ENCODE data around the gene KIR3DL3. TPM values are rescaled to one million over a fixed set of nuclear protein-coding genes. Genes with fewer than 3 reads are reported as not detected.
"Not testable (repeated sequence)": the region's sequence is repeated elsewhere in the genome, so short reads cannot be mapped to it uniquely, and the experiment has no call there.

Gene KIR3DL3
- polyA plus RNA-seq, 1 experiment: not detected

DNA sequence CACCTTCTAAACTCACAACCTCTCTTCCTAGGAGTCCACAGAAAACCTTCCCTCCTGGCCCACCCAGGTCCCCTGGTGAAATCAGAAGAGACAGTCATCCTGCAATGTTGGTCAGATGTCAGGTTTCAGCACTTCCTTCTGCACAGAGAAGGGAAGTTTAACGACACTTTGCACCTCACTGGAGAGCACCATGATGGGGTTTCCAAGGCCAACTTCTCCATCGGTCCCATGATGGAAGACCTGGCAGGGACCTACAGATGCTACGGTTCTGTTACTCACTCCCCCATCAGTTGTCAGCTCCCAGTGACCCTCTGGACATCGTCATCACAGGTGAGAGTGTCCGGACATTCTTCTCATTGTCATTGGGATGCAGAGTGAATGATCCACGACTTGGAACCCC, 34.3 kb downstream of the KIR3DL3 start:
- POLR2A ChIA-PET; H3K4me3 ChIP-seq (ENCODE audit: low read depth, low read length); H3K27me3 ChIP-seq (ENCODE audit: control insufficient read depth, insufficient read depth, low read length); H3K36me3 ChIP-seq (ENCODE audit: control insufficient read depth, insufficient read depth, low read length); CTCF ChIA-PET; DNase-seq (ENCODE audit: low read depth): not testable (repeated sequence)

DNA sequence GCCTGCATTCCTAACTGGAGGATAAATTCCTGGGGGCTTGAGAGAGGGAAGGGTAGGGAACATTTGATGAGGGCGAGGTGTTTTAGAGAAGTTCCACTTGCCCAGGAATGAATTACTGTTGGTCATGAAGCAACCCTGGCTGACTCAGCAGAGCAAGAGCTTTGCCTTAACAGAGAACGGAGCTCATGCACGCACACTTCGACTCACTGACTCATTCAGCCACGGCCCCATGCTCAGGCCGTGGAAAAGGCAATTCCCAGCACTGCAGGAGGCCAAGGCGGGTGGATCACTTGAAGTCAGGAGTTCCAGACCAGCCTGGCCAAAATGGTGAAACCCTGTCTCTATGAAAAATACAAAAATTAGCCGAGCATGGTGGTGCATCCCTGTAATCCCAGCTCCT, 40.0 kb downstream of the KIR3DL3 start:
- H3K27me3 ChIP-seq (ENCODE audit: control insufficient read depth, insufficient read depth, low read length); DNase-seq (ENCODE audit: low read depth); H3K36me3 ChIP-seq (ENCODE audit: control insufficient read depth, insufficient read depth, low read length); H3K4me3 ChIP-seq (ENCODE audit: low read depth, low read length); POLR2A ChIA-PET; CTCF ChIA-PET: not testable (repeated sequence)

DNA sequence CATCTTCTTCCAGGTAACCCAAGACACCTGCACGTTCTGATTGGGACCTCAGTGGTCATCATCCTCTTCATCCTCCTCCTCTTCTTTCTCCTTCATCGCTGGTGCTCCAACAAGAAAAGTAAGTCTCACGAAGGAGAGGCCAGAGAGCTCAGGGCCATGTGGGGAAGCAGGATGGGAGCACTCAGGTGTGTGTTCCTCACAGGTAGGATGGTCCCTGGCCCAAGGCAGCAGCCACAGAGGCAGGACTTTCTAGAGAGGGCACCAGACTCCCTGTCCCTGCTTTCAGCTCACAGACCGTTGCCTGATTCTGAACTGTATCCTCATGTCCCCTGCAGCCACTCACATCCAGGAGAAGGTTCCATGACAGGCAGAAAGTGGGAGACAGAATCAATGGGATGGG, 42.2 kb downstream of the KIR3DL3 start:
- H3K27me3 ChIP-seq (ENCODE audit: control insufficient read depth, insufficient read depth, low read length); H3K4me3 ChIP-seq (ENCODE audit: low read depth, low read length); DNase-seq (ENCODE audit: low read depth); CTCF ChIA-PET; H3K36me3 ChIP-seq (ENCODE audit: control insufficient read depth, insufficient read depth, low read length); POLR2A ChIA-PET: not testable (repeated sequence)

DNA sequence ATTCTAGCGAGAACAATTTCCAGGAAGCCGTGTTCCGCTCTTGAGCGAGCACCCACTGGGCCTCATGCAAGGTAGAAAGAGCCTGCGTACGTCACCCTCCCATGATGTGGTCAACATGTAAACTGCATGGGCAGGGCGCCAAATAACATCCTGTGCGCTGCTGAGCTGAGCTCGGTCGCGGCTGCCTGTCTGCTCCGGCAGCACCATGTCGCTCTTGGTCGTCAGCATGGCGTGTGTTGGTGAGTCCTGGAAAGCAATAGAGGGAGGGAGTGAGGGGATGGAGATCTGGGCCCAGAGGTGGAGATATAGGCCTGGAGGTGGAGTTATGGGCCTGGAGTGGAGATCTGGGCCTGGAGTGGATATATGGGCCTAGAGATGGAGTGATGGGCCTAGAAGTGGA, 45.4 kb downstream of the KIR3DL3 start, which contains the start of gene KIR2DL1:
Gene KIR2DL1, plus strand, starts transcription at position 148 of the 400 bp plus-strand sequence. Its CDS starts 58 bp downstream, at position 206.
- H3K36me3 ChIP-seq (ENCODE audit: control insufficient read depth, insufficient read depth, low read length); CTCF ChIA-PET; H3K4me3 ChIP-seq (ENCODE audit: low read depth, low read length); POLR2A ChIA-PET; DNase-seq (ENCODE audit: low read depth); H3K27me3 ChIP-seq (ENCODE audit: control insufficient read depth, insufficient read depth, low read length): not testable (repeated sequence)

DNA sequence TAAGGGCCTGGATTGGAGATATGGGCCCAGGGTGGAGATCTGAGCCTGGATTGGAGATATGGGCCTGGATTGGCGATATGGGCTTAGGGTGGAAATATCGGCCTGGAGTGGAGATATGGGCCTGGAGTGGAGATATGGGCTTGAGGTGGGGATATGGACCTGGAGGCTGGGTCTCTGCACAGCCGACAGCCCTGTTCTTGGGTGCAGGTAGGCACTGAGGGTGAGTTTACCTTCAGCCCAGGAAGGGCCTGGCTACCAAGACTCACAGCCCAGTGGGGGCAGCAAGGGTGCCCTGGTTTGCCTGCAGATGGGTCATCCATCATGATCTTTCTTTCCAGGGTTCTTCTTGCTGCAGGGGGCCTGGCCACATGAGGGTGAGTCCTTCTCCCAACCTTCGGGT, 46.3 kb downstream of the KIR3DL3 start:
- CTCF ChIA-PET; H3K4me3 ChIP-seq (ENCODE audit: low read depth, low read length); DNase-seq (ENCODE audit: low read depth); H3K36me3 ChIP-seq (ENCODE audit: control insufficient read depth, insufficient read depth, low read length); H3K27me3 ChIP-seq (ENCODE audit: control insufficient read depth, insufficient read depth, low read length); POLR2A ChIA-PET: not testable (repeated sequence)

DNA sequence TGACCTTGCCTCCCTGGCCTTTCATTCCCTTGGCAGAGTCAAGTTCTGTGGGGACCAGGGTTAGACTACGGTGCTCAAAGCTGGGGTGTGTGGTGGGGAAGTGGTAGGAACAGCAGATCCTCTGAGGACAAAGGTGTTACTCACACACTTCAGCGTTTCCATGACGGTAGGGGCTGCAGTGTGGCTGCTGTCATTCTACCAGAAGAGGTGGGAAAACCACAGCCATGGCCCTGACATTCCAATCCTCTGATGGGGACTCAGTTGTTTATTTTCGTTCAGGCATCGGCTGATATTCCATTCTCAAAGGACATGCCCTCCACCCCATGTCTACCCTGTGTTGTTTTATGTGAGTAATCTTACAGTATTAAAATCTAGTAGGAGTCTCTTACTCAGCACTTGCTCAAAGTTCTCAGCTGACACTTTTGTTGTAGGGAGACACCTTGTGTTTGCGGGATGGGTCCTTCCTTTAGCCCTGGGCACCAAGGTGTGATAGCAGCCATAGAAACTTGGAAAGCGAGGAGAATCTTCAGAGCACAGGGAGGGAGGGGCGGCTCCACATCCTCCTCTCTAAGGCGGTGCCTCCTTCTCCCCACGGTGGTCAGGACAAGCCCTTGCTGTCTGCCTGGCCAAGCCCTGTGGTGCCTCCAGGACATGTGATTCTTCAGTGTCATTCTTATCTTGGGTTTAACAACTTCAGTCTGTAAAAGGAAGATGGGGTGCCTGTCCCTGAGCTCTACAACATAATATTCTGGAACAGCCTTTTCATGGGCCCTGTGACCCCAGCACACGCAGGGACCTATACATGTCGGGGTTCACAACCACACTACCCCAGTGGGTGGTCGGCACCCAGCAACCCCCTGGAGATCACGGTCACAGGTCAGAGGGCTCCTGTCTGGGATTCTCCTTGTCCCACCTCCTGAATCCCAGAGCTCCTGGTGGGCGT, 47.0 kb downstream of the KIR3DL3 start:
- POLR2A ChIA-PET: not testable (repeated sequence)

DNA sequence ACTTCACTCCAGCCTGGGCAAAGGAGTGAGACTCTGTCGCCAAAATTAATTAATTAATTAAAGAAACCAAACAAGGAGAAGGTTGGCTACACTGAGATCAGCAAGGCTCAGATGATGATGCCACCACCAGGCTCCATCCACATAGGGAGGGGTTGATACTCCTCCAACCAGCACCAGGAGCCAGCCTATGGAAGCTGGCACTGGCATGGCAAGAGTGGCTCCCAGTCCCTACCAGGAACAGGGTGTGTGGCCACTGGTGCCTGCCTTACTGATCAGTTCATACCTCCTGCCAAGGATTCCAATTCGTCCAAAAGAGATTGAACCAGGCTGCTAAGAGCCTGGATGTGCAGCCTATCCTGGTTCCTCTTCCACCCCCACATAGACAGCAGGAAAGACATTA, 48.4 kb downstream of the KIR3DL3 start:
- H3K4me3 ChIP-seq (ENCODE audit: low read depth, low read length); DNase-seq (ENCODE audit: low read depth); POLR2A ChIA-PET; CTCF ChIA-PET; H3K36me3 ChIP-seq (ENCODE audit: control insufficient read depth, insufficient read depth, low read length); H3K27me3 ChIP-seq (ENCODE audit: control insufficient read depth, insufficient read depth, low read length): not testable (repeated sequence)

More for the DNA sequence above, 47.0 kb downstream of the KIR3DL3 start:
- H3K36me3 ChIP-seq (ENCODE audit: control insufficient read depth, insufficient read depth, low read length); H3K27me3 ChIP-seq (ENCODE audit: control insufficient read depth, insufficient read depth, low read length); H3K4me3 ChIP-seq (ENCODE audit: low read depth, low read length); CTCF ChIA-PET; DNase-seq (ENCODE audit: low read depth): not testable (repeated sequence)

DNA sequence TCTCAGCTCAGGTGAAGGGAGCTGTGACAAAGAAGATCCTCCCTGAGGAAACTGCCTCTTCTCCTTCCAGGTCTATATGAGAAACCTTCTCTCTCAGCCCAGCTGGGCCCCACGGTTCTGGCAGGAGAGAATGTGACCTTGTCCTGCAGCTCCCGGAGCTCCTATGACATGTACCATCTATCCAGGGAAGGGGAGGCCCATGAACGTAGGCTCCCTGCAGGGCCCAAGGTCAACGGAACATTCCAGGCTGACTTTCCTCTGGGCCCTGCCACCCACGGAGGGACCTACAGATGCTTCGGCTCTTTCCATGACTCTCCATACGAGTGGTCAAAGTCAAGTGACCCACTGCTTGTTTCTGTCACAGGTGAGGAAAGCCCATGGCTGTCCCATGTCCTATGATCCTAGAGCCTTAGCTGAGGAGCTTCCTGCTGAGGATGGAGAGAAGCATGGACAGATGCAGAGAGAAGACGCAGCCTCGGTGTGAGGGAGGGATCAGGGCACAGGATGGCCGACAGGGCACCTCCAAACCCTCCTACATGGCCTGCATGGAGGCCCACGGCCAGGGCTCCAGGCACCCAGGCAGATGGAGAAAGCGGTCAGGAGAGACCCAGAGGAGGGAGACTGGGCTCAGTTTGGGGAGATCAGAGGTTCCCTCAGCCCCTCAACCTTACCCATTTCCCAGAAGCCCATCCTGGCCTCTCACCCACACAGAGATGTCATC, 51.0 kb downstream of the KIR3DL3 start:
- H3K4me3 ChIP-seq (ENCODE audit: low read depth, low read length); H3K27me3 ChIP-seq (ENCODE audit: control insufficient read depth, insufficient read depth, low read length); H3K36me3 ChIP-seq (ENCODE audit: control insufficient read depth, insufficient read depth, low read length); DNase-seq (ENCODE audit: low read depth); CTCF ChIA-PET; POLR2A ChIA-PET: not testable (repeated sequence)

DNA sequence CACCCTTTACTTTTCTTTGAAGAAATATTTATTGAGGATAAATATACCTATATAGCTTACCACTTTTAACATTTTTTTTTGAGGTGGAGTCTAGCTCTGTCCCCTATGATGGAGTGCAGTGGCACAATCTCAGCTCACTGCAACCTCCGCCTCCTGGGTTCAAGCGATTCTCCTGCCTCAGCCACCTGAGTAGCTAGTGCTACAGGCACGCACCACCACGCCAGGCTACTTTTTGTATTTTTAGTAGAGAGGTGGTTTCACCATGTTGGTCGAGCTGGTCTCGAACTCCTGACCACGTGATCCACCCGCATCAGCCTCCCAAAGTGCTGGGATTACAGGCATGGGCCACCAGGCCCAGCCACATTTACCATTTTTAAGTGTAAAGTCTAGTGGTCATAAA, 51.6 kb downstream of the KIR3DL3 start:
- POLR2A ChIA-PET; H3K36me3 ChIP-seq (ENCODE audit: control insufficient read depth, insufficient read depth, low read length); H3K4me3 ChIP-seq (ENCODE audit: low read depth, low read length); CTCF ChIA-PET; DNase-seq (ENCODE audit: low read depth); H3K27me3 ChIP-seq (ENCODE audit: control insufficient read depth, insufficient read depth, low read length): not testable (repeated sequence)

DNA sequence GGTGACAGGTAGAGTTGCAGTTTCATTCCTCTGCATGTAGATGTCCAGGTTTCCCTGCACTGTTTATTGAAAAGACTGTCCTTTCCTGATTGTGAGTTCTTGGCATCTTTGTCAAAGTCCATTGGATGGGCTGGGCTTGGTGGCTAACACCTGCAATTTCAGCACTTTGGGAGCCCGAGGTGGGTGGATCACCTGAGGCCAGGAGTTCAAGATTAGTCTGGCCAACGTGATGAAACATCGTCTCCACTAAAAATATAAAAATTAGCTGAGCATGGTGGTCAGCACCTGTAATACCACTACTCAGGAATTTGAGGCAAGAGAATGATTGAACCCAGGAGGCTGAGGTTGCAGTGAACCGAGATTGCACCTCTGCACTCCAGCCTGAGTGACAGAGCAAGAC, 53.6 kb downstream of the KIR3DL3 start:
- H3K27me3 ChIP-seq (ENCODE audit: control insufficient read depth, insufficient read depth, low read length); H3K4me3 ChIP-seq (ENCODE audit: low read depth, low read length); CTCF ChIA-PET; DNase-seq (ENCODE audit: low read depth); H3K36me3 ChIP-seq (ENCODE audit: control insufficient read depth, insufficient read depth, low read length); POLR2A ChIA-PET: not testable (repeated sequence)

DNA sequence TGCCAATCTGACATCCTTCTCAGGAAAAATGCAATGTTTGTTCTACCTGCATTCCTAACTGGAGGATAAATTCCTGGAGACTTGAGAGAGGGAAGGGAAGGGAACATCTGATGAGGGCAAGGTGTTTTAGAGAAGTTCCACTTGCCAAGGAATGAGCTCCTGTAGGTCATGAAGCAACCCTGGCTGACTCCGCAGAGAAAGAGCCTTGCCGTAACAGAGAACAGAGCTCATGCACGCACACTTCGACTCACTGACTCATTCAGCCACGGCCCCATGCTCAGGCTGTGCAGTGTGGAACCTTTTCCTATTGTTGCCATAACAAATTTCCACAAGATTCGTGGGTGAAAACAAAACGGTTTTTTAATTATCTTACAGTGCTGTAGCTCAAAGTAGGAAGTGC, 54.7 kb downstream of the KIR3DL3 start:
- DNase-seq (ENCODE audit: low read depth); H3K4me3 ChIP-seq (ENCODE audit: low read depth, low read length); H3K27me3 ChIP-seq (ENCODE audit: control insufficient read depth, insufficient read depth, low read length); POLR2A ChIA-PET; H3K36me3 ChIP-seq (ENCODE audit: control insufficient read depth, insufficient read depth, low read length); CTCF ChIA-PET: not testable (repeated sequence)

DNA sequence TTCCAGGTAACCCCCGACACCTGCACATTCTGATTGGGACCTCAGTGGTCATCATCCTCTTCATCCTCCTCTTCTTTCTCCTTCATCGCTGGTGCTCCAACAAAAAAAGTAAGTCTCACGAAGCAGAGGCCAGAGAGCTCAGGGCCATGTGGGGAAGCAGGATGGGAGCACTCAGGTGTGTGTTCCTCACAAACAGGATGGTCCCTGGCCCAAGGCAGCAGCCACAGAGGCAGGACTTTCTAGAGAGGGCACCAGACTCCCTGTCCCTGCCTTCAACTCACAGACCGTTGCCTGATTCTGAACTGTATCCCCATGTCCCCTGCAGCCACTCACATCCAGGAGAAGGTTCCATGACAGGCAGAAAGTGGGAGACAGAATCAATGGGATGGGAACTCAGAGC, 58.7 kb downstream of the KIR3DL3 start:
- H3K4me3 ChIP-seq (ENCODE audit: low read depth, low read length); DNase-seq (ENCODE audit: low read depth); POLR2A ChIA-PET; CTCF ChIA-PET; H3K36me3 ChIP-seq (ENCODE audit: control insufficient read depth, insufficient read depth, low read length); H3K27me3 ChIP-seq (ENCODE audit: control insufficient read depth, insufficient read depth, low read length): not testable (repeated sequence)
